ENCODE measurements around the gene CHCHD10.
A peak's percentile ranks its signal among the peaks of the same experiment; 100 is the strongest.

- TF ChIP-seq, protein P1, sequence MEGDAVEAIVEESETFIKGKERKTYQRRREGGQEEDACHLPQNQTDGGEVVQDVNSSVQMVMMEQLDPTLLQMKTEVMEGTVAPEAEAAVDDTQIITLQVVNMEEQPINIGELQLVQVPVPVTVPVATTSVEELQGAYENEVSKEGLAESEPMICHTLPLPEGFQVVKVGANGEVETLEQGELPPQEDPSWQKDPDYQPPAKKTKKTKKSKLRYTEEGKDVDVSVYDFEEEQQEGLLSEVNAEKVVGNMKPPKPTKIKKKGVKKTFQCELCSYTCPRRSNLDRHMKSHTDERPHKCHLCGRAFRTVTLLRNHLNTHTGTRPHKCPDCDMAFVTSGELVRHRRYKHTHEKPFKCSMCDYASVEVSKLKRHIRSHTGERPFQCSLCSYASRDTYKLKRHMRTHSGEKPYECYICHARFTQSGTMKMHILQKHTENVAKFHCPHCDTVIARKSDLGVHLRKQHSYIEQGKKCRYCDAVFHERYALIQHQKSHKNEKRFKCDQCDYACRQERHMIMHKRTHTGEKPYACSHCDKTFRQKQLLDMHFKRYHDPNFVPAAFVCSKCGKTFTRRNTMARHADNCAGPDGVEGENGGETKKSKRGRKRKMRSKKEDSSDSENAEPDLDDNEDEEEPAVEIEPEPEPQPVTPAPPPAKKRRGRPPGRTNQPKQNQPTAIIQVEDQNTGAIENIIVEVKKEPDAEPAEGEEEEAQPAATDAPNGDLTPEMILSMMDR (IDR thresholded peaks at IDR 0.05 in 2 of 3, conservative IDR thresholded peaks at IDR 0.05 in 1 of 3; ENCODE audit: control insufficient read depth in 2 of 3, extremely low read depth in 1 of 3, insufficient read depth in 1 of 3, low read depth in 3 of 3, low read length in 3 of 3), result no peak
- TF ChIP-seq NFYB (IDR thresholded peaks at IDR 0.05; ENCODE audit: insufficient read depth, low read depth, low read length), result no peak
- TF ChIP-seq TCF7 (IDR thresholded peaks at IDR 0.05; ENCODE audit: borderline replicate concordance), result no peak
- no peak for TF ChIP-seq ZNF24 (IDR thresholded peaks at IDR 0.05)
- no peak for TF ChIP-seq NR2C2 (IDR thresholded peaks at IDR 0.05; ENCODE audit: borderline replicate concordance, control insufficient read depth, insufficient read length, low read depth)
- TF ChIP-seq SIN3A (IDR thresholded peaks at IDR 0.05; ENCODE audit: low read depth, low read length), result no peak
- TF ChIP-seq, protein P2, sequence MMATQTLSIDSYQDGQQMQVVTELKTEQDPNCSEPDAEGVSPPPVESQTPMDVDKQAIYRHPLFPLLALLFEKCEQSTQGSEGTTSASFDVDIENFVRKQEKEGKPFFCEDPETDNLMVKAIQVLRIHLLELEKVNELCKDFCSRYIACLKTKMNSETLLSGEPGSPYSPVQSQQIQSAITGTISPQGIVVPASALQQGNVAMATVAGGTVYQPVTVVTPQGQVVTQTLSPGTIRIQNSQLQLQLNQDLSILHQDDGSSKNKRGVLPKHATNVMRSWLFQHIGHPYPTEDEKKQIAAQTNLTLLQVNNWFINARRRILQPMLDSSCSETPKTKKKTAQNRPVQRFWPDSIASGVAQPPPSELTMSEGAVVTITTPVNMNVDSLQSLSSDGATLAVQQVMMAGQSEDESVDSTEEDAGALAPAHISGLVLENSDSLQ (IDR thresholded peaks at IDR 0.05), result peak; percentile 67
- TF ChIP-seq POLR2A (IDR thresholded peaks at IDR 0.05; ENCODE audit: low read depth, low read length), result no peak
- TF ChIP-seq MXI1 (IDR thresholded peaks at IDR 0.05; ENCODE audit: low read depth, low read length), result no peak
- TF ChIP-seq EP300 (IDR thresholded peaks at IDR 0.05; ENCODE audit: borderline replicate concordance in 1 of 2, control insufficient read depth in 1 of 2, low read depth in 2 of 2, low read length in 2 of 2), result no peak
- no peak for TF ChIP-seq SMC3 (IDR thresholded peaks at IDR 0.05; ENCODE audit: borderline replicate concordance, low read length)
These were observed 10.9 kb downstream of the CHCHD10 start for GRCh38 chr22:23756891-23757290.

Data from GM12878 (cell line).